Spleen (tissue), 11 donors: ENCODE measurements around the gene MYCN. TPM values are rescaled to one million over a fixed set of nuclear protein-coding genes. Genes with fewer than 3 reads are reported as not detected.

ENCODE experiments used
- DNase-seq: peaks from one replicate; pipeline ENCODE4 v3.0.0-alpha.2; 2020
- H3K27ac ChIP-seq, 8 donors: fragments of 200-600 bp; sonication (generic) in 7 of 8; 1 replicate in 4 of 8; 2 replicates in 4 of 8; pipeline versions ENCODE4 v1.5.0 to v1.8.0; 2016 to 2021; ENCODE audit warnings: inconsistent platforms in 4 of 8, mild to moderate bottlenecking in 4 of 8, moderate library complexity in 1 of 8
- H3K27me3 ChIP-seq, 7 donors: fragments of 200-600 bp; sonication (generic) in 6 of 7; replicated peaks in 1 of 7; 1 replicate in 4 of 7; 2 replicates in 3 of 7; pipeline versions ENCODE4 v1.5.0 to v1.8.0; 2016 to 2021; ENCODE audit warnings: inconsistent platforms in 3 of 7, mild to moderate bottlenecking in 1 of 7
- H3K36me3 ChIP-seq, 6 donors: fragments of 200-600 bp; sonication (generic) in 5 of 6; 1 replicate in 4 of 6; 2 replicates in 2 of 6; pipeline versions ENCODE4 v1.5.0 to v1.8.0; 2016 to 2021; ENCODE audit warnings: inconsistent platforms in 2 of 6
- H3K4me1 ChIP-seq, 6 donors: fragments of 200-600 bp; sonication (generic) in 5 of 6; 1 replicate in 3 of 6; 2 replicates in 3 of 6; pipeline versions ENCODE4 v1.5.0 to v1.8.0; 2016 to 2021; ENCODE audit warnings: inconsistent platforms in 3 of 6
- H3K4me3 ChIP-seq, 8 donors: fragments of 200-600 bp; sonication (generic) in 7 of 8; 1 replicate in 4 of 8; 2 replicates in 4 of 8; pipeline versions ENCODE4 v1.5.0 to v1.8.0; 2016 to 2021; ENCODE audit warnings: inconsistent platforms in 4 of 8, mild to moderate bottlenecking in 4 of 8, moderate library complexity in 2 of 8
- H3K9me3 ChIP-seq, 8 donors: fragments of 200-600 bp; sonication (generic) in 7 of 8; 1 replicate in 4 of 8; 2 replicates in 4 of 8; pipeline versions ENCODE4 v1.5.0 to v1.8.0; 2016 to 2021; ENCODE audit warnings: inconsistent platforms in 4 of 8
- CTCF ChIP-seq, 11 experiments: fragments of 200-600 bp in 7 of 11; fragments of 450-650 bp in 4 of 11; sonication (generic) in 4 of 11; IDR thresholded peaks in 8 of 11; conservative IDR thresholded peaks in 3 of 11; 1 replicate in 7 of 11; 2 replicates in 4 of 11; pipeline versions ENCODE4 v1.4.0 to v1.8.0; 2016 to 2021; ENCODE audit warnings: antibody characterized with exemption in 11 of 11, inconsistent platforms in 4 of 11, mild to moderate bottlenecking in 1 of 11
- POLR2A ChIP-seq, 3 donors: fragments of 450-650 bp; IDR thresholded peaks; one replicate each; pipeline ENCODE4 v1.5.1; 2017; ENCODE audit warnings: antibody characterized with exemption in 3 of 3, mild to moderate bottlenecking in 1 of 3
- POLR2AphosphoS5 ChIP-seq, 3 donors: sonication (generic); formaldehyde crosslinking; IDR thresholded peaks; one replicate each; pipeline ENCODE4 v1.5.1; 2017; ENCODE audit warnings: antibody characterized with exemption in 3 of 3
- WGBS, 5 donors: extraction: QIAGEN DNeasy Blood & Tissue Kit in 3 of 5; methylation state at CpG; one replicate each; pipeline versions ENCODE4 v1.1.5 to v1.1.7; 2013 to 2018; 5-methylcytosine and 5-hydroxymethylcytosine counted together
- intact Hi-C: fragments of 100-400 bp; cut with DNase I; formaldehyde crosslinking; loops from one replicate; pipeline ENCODE4 v1.15.0; 2023; ENCODE audit warnings: low total_unique reads
- polyA plus RNA-seq, 3 donors: library from polyadenylated mRNA; stranded (reverse); fragments of 200-250 nt; gene quantifications; one replicate each; pipeline ENCODE4 v1.2.1, GENCODE V29; 2013
- total RNA-seq, 7 donors: library from RNA; depleted of rRNA in 3 of 7; stranded (reverse); fragments of >200 nt in 3 of 7; fragmentation: NEBNext Ultra II Directional in 4 of 7; extraction: Animal tissue kit (Norgen Biotek cat#: 25700) in 4 of 7; gene quantifications; one replicate each; pipeline versions ENCODE4 v1.1.0 to v1.2.1, GENCODE V29; 2016 to 2021
- donor health status: healthy with polysubstance abuse.
- donor health status: DM: no; HTN: no; CAD: no; lungs with moderate emphysema.
- donor health status: DM: no; HTN: no; CAD: no.
- donor health status: Bipolar disorder and iron deficiency.
- donor health status: healthy.
- donor health status: DM: no; HTN: no; CAD: no.
- donor health status: DM: yes; HTN: yes; CAD: no.

The MYCN gene
- total and polyA plus RNA-seq, 10 donors: 0.03 to 1.3 (median 0.33) TPM; not detected in 2

- DNase-seq: no peak
- TF ChIP-seq POLR2AphosphoS5 (IDR thresholded peaks at IDR 0.05) (no peak), POLR2A (IDR thresholded peaks at IDR 0.05) (no peak), CTCF (IDR thresholded peaks at IDR 0.05 in 8 of 11, conservative IDR thresholded peaks at IDR 0.05 in 3 of 11) (no peak)
- H3K27ac ChIP-seq: no peak overlapping the region
- 74 to 87% (median 86%) methylated on average over 5 of the region's 5 CpGs for WGBS, 5 donors
- intact Hi-C loops: no loop called here
- no peaks in the 10 kb centered on the region for H3K36me3 ChIP-seq
- no peaks in the 10 kb centered on the region for H3K9me3 ChIP-seq
- no peak overlapping the region for H3K4me3 ChIP-seq
- H3K4me1 ChIP-seq: no peaks in the 10 kb centered on the region
- peaks cover 0 to 10% (median 0%) of the 10 kb centered on the region in 7 donors for H3K27me3 ChIP-seq
Observed at GRCh38 chr2:15975676-15976075, 35.3 kb downstream of the MYCN start.

- H3K4me3 ChIP-seq: no peak overlapping the region
- no peaks in the 10 kb centered on the region for H3K4me1 ChIP-seq
- no peak overlapping the region for H3K27ac ChIP-seq
- no peaks in the 10 kb centered on the region for H3K36me3 ChIP-seq
- 84 to 91% (median 90%) methylated on average over 7 of the region's 7 CpGs for WGBS, 5 donors
- no peaks in the 10 kb centered on the region for H3K9me3 ChIP-seq
- TF ChIP-seq POLR2A (IDR thresholded peaks at IDR 0.05): no peak
- TF ChIP-seq POLR2AphosphoS5 (IDR thresholded peaks at IDR 0.05): no peak
- TF ChIP-seq CTCF (IDR thresholded peaks at IDR 0.05 in 8 of 11, conservative IDR thresholded peaks at IDR 0.05 in 3 of 11): no peak
- peaks cover 0 to 5% (median 0%) of the 10 kb centered on the region in 7 donors for H3K27me3 ChIP-seq
- no peak for DNase-seq
- intact Hi-C loops: no loop called here
Observed at GRCh38 chr2:15976354-15976753, 36.0 kb downstream of the MYCN start.

GRCh38 chr2:15979051-15979758 is 38.9 kb downstream of the MYCN start:
- H3K4me3 ChIP-seq: no peak overlapping the region
- DNase-seq: no peak
- intact Hi-C loops: no loop called here
- no peaks in the 10 kb centered on the region for H3K36me3 ChIP-seq
- no peaks in the 10 kb centered on the region for H3K9me3 ChIP-seq
- no peak overlapping the region for H3K27ac ChIP-seq
- H3K27me3 ChIP-seq: no peaks in the 10 kb centered on the region
- 74 to 89% (median 78%) methylated on average over 9 of the region's 9 CpGs for WGBS, 5 donors
- TF ChIP-seq CTCF (IDR thresholded peaks at IDR 0.05 in 8 of 11, conservative IDR thresholded peaks at IDR 0.05 in 3 of 11) (no peak), POLR2A (IDR thresholded peaks at IDR 0.05) (no peak), POLR2AphosphoS5 (IDR thresholded peaks at IDR 0.05) (no peak)
- no peaks in the 10 kb centered on the region for H3K4me1 ChIP-seq

GRCh38 chr2:15979759-15980604 is 39.6 kb downstream of the MYCN start:
- Histone ChIP-seq H3K27me3 (no peaks in the 10 kb centered on the region), H3K36me3 (no peaks in the 10 kb centered on the region), H3K4me3 (no peak overlapping the region), H3K9me3 (no peaks in the 10 kb centered on the region), H3K4me1 (no peaks in the 10 kb centered on the region), H3K27ac (no peak overlapping the region)
- WGBS, 5 donors: 84 to 91% (median 87%) methylated on average over 9 of the region's 9 CpGs
- no peak for DNase-seq
- TF ChIP-seq CTCF (IDR thresholded peaks at IDR 0.05 in 8 of 11, conservative IDR thresholded peaks at IDR 0.05 in 3 of 11): no peak
- TF ChIP-seq POLR2AphosphoS5 (IDR thresholded peaks at IDR 0.05): no peak
- no peak for TF ChIP-seq POLR2A (IDR thresholded peaks at IDR 0.05)
- intact Hi-C loops: no loop called here
